Measurements from ENCODE around the gene PNPT1. TPM values are rescaled to one million over a fixed set of nuclear protein-coding genes. Genes with fewer than 3 reads are reported as not detected.
A peak's percentile ranks its signal among the peaks of the same experiment; 100 is the strongest.

The PNPT1 gene
- total and polyA plus RNA-seq, 10 of the 15 experiments (the other 5 are each of a cell fraction or from before 2014, with no cell fraction given) = 34.2 to 67.7 (median 43.3) TPM

DNA sequence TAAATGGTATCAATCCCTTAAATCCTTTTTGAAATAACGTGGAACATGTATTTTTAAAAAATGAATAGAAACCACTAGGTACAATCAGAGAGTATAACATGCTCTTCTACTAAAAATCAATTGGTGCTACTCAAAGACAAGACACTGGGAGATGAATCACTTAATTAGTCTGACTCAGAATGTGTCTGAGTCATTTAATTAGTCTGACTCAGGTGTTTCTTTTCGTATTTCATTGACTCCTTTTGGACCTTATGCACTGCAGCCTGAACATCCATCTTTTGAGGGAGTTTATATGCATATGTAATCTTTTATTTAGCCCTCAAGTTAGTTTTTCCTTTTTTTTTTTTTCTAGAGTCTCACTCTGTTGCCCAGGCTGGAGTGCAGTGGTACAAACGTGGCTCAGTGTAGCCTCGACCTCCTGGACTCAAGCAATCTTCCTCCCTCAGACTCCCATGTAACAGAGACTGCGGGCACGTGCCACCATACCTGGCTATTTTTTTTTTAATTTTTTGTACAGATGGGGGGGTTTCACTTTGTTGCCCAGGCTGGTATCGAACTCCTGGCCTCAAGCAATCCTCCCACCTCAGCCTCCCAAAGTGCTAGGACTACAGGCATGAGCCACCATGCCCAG lies 102.7 kb downstream of the PNPT1 start (continued):
- TF ChIP-seq IRF4 (IDR thresholded peaks at IDR 0.05; ENCODE audit: low read depth, low read length) = peak; percentile 40; the same call in 1 of the 2 replicates
- peak; percentile 27; the same call in 1 of the 2 replicates for TF ChIP-seq CREM (IDR thresholded peaks at IDR 0.05; ENCODE audit: low read depth)
- TF ChIP-seq, protein P1, sequence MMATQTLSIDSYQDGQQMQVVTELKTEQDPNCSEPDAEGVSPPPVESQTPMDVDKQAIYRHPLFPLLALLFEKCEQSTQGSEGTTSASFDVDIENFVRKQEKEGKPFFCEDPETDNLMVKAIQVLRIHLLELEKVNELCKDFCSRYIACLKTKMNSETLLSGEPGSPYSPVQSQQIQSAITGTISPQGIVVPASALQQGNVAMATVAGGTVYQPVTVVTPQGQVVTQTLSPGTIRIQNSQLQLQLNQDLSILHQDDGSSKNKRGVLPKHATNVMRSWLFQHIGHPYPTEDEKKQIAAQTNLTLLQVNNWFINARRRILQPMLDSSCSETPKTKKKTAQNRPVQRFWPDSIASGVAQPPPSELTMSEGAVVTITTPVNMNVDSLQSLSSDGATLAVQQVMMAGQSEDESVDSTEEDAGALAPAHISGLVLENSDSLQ (IDR thresholded peaks at IDR 0.05) = peak; percentile 29; the same call in 1 of the 2 replicates
- peak in 1 of 2 experiments; percentile 39; a peak in 1 of 4 replicates for TF ChIP-seq EP300 (IDR thresholded peaks at IDR 0.05; ENCODE audit: borderline replicate concordance in 1 of 2, control insufficient read depth in 1 of 2, low read depth in 2 of 2, low read length in 2 of 2)
- TF ChIP-seq, protein P2, sequence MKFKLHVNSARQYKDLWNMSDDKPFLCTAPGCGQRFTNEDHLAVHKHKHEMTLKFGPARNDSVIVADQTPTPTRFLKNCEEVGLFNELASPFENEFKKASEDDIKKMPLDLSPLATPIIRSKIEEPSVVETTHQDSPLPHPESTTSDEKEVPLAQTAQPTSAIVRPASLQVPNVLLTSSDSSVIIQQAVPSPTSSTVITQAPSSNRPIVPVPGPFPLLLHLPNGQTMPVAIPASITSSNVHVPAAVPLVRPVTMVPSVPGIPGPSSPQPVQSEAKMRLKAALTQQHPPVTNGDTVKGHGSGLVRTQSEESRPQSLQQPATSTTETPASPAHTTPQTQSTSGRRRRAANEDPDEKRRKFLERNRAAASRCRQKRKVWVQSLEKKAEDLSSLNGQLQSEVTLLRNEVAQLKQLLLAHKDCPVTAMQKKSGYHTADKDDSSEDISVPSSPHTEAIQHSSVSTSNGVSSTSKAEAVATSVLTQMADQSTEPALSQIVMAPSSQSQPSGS (IDR thresholded peaks at IDR 0.05; ENCODE audit: low read length) = peak; percentile 34; the same call in 1 of the 2 replicates
- TF ChIP-seq DPF2 (IDR thresholded peaks at IDR 0.05) = peak; percentile 28; the same call in 1 of the 2 replicates
- TF ChIP-seq BCL11A (IDR thresholded peaks at IDR 0.05; ENCODE audit: low read depth, low read length) = peak; percentile 53; the same call in 1 of the 2 replicates
- TF ChIP-seq BHLHE40 (IDR thresholded peaks at IDR 0.05; ENCODE audit: borderline replicate concordance in 1 of 2, low read depth in 2 of 2, low read length in 1 of 2) = peak in 1 of 2 experiments; percentile 30; a peak in 1 of 4 replicates

DNA sequence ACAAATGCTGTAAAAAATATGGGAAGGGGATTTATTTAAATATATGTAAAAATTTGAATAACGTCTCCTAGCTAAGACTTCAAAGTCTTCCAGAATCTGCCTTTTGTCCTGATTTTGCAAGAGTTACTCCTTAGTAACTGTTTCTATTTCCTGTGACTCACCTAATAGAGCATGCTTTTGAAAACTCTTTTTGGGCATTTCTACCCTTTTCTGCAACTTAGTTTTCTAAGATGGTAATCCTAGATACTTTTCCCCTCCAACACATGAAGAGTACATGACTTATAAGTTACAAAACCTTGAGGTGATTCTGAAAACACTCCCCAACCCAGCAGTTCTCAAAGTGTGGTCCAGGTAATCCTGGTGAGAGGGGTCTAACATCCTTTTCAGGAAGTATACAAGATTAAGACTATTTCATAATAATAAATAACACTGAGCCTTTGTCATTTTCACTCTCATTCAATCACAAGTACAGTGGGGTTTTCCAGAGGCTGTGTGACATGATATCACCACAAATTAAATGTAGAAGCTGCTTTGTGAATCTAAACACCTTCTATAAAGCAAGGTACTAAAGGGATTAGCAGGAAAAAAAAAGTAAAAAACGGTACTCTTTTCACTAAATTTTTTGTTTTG lies 108.1 kb downstream of the PNPT1 start:
- Histone ChIP-seq H3K4me3 (no peak overlapping the region), H3K9ac (ENCODE audit: control insufficient read depth, insufficient read depth, low read length) (no peak overlapping the region), H3K9me3 (replicated peaks; ENCODE audit: control insufficient read depth, insufficient read depth, low read length) (no peaks in the 10 kb centered on the region), H3K4me1 (ENCODE audit: control insufficient read depth, insufficient read depth, low read length) (no peaks in the 10 kb centered on the region), H3K36me3 (ENCODE audit: control insufficient read depth in 2 of 2, insufficient read depth in 2 of 2, low read length in 1 of 2) (peaks cover 0 to 3% of the 10 kb centered on the region in 2 experiments; a peak in 2 of 4 replicates), H3K4me2 (ENCODE audit: control insufficient read depth, insufficient read depth) (no peak overlapping the region), H2AFZ (ENCODE audit: control insufficient read depth, low read depth, low read length) (no peak overlapping the region), H3K27me3 (replicated peaks in 1 of 2; ENCODE audit: control insufficient read depth in 2 of 2, insufficient read depth in 2 of 2, low read length in 1 of 2) (no peaks in the 10 kb centered on the region), H4K20me1 (ENCODE audit: control insufficient read depth, insufficient read depth) (no peaks in the 10 kb centered on the region), H3K79me2 (ENCODE audit: control insufficient read depth, insufficient read depth, low read length) (no peaks in the 10 kb centered on the region), H3K27ac (ENCODE audit: control insufficient read depth, insufficient read depth) (no peak overlapping the region)
- intact Hi-C loops (cut with micrococcal nuclease; ENCODE audit: unreplicated experiment) (no loop called here), in situ Hi-C loops (cut with MboI) (no loop called here)
- no TSS peak for BruUV-seq (replicated peaks)
- 93% methylated on average over 2 of the region's 2 CpGs for WGBS (ENCODE audit: insufficient coverage, insufficient replicate concordance, low lambda C conversion rate, missing lambda C conversion rate)
- peak; percentile 30; the same call in 2 of the 3 replicates for ATAC-seq
- ChIA-PET RAD21 (ENCODE audit: unreplicated experiment) (no interaction called here), POLR2A (no interaction called here), CTCF (interaction anchor here (0.6 to 0.7 kb wide), 3 partner anchors 33 to 132 kb away, joined by 3 to 4 read pairs (median 4); no protein-coding TSS in a partner anchor), SMC1A (ENCODE audit: uncharacterized antibody, unreplicated experiment) (no interaction called here)
- FAIRE-seq = peak; percentile 23
- DNase-seq (ENCODE audit: low read depth, low spot score) = no peak
- TF ChIP-seq CREB1 (IDR thresholded peaks at IDR 0.05; ENCODE audit: low read depth) (no peak), ZNF384 (IDR thresholded peaks at IDR 0.05; ENCODE audit: borderline replicate concordance, low read depth, low read length) (no peak), PAX8 (IDR thresholded peaks at IDR 0.05) (no peak), POLR2AphosphoS5 (IDR thresholded peaks at IDR 0.05; ENCODE audit: low read length) (no peak), CHD1 (IDR thresholded peaks at IDR 0.05; ENCODE audit: low read depth, low read length) (no peak)
- TF ChIP-seq, protein P3, sequence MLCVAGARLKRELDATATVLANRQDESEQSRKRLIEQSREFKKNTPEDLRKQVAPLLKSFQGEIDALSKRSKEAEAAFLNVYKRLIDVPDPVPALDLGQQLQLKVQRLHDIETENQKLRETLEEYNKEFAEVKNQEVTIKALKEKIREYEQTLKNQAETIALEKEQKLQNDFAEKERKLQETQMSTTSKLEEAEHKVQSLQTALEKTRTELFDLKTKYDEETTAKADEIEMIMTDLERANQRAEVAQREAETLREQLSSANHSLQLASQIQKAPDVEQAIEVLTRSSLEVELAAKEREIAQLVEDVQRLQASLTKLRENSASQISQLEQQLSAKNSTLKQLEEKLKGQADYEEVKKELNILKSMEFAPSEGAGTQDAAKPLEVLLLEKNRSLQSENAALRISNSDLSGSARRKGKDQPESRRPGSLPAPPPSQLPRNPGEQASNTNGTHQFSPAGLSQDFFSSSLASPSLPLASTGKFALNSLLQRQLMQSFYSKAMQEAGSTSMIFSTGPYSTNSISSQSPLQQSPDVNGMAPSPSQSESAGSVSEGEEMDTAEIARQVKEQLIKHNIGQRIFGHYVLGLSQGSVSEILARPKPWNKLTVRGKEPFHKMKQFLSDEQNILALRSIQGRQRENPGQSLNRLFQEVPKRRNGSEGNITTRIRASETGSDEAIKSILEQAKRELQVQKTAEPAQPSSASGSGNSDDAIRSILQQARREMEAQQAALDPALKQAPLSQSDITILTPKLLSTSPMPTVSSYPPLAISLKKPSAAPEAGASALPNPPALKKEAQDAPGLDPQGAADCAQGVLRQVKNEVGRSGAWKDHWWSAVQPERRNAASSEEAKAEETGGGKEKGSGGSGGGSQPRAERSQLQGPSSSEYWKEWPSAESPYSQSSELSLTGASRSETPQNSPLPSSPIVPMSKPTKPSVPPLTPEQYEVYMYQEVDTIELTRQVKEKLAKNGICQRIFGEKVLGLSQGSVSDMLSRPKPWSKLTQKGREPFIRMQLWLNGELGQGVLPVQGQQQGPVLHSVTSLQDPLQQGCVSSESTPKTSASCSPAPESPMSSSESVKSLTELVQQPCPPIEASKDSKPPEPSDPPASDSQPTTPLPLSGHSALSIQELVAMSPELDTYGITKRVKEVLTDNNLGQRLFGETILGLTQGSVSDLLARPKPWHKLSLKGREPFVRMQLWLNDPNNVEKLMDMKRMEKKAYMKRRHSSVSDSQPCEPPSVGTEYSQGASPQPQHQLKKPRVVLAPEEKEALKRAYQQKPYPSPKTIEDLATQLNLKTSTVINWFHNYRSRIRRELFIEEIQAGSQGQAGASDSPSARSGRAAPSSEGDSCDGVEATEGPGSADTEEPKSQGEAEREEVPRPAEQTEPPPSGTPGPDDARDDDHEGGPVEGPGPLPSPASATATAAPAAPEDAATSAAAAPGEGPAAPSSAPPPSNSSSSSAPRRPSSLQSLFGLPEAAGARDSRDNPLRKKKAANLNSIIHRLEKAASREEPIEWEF (IDR thresholded peaks at IDR 0.05; ENCODE audit: insufficient replicate concordance, low read depth, low read length) = no peak
